Measurements from ENCODE around the gene ZNF839. TPM values are rescaled to one million over a fixed set of nuclear protein-coding genes. Genes with fewer than 3 reads are reported as not detected.

Gene ZNF839
- total and polyA plus RNA-seq, 12 donors, result 7.4 to 28.2 (median 14.5) TPM

DNA sequence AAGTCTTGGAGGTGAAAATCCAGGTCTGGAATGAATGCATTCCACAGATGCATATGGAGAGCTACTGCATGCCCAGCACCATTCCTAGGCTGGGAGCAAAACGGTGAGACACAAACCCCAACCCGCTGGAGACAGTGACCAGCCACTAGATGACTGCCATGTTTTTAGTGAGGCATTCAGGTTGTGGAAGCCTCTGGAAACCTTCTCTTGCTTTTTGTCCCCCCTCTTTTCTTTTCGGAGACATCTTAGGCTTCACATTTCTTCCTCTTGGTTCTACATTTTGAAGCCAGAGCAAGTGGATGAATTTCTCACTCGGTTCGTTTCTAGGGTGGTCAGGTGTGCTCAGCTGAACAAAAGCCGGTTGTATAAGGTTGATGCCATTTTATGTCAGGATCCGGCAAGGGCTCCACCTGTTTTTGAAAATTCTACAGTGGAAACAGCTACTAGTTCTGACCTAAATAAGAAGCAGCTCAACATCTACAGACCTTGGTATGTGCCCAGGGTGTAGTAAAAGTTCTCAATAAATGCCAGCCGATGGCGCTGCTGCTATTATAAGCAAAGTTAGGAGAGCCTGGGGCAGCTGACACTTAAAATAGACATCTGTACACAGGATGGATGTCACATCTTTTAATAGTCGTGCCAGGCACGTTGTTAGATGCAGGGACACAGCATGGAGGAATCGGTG is 1.8 kb upstream of the ZNF839 start:
- no peaks in the 10 kb centered on the region for H3K27me3 ChIP-seq
- no peaks in the 10 kb centered on the region for H3K36me3 ChIP-seq (replicated peaks in 1 of 2)
- WGBS, 4 donors, result 45 to 62% (median 50%) methylated on average over 12 of the region's 12 CpGs
- peak in 4 of 7 donors; percentile 24 to 68 (median 42) for DNase-seq
- peak overlapping the region in 3 of 4 donors; percentile 23 to 52 (median 34) for H3K4me3 ChIP-seq
- peaks cover 6 to 49% of the 10 kb centered on the region in 2 donors for H3K4me1 ChIP-seq (replicated peaks in 1 of 2)
- no peaks in the 10 kb centered on the region for H3K9me3 ChIP-seq (replicated peaks in 1 of 3)
- peak overlapping the region; percentile 65 to 85 (median 79) for H3K27ac ChIP-seq
- TF ChIP-seq, protein P1, sequence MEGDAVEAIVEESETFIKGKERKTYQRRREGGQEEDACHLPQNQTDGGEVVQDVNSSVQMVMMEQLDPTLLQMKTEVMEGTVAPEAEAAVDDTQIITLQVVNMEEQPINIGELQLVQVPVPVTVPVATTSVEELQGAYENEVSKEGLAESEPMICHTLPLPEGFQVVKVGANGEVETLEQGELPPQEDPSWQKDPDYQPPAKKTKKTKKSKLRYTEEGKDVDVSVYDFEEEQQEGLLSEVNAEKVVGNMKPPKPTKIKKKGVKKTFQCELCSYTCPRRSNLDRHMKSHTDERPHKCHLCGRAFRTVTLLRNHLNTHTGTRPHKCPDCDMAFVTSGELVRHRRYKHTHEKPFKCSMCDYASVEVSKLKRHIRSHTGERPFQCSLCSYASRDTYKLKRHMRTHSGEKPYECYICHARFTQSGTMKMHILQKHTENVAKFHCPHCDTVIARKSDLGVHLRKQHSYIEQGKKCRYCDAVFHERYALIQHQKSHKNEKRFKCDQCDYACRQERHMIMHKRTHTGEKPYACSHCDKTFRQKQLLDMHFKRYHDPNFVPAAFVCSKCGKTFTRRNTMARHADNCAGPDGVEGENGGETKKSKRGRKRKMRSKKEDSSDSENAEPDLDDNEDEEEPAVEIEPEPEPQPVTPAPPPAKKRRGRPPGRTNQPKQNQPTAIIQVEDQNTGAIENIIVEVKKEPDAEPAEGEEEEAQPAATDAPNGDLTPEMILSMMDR (IDR thresholded peaks at IDR 0.05), result no peak
- no peak for TF ChIP-seq POLR2A (IDR thresholded peaks at IDR 0.05)
- intact Hi-C loops (cut with DNase I), result no loop called here

DNA sequence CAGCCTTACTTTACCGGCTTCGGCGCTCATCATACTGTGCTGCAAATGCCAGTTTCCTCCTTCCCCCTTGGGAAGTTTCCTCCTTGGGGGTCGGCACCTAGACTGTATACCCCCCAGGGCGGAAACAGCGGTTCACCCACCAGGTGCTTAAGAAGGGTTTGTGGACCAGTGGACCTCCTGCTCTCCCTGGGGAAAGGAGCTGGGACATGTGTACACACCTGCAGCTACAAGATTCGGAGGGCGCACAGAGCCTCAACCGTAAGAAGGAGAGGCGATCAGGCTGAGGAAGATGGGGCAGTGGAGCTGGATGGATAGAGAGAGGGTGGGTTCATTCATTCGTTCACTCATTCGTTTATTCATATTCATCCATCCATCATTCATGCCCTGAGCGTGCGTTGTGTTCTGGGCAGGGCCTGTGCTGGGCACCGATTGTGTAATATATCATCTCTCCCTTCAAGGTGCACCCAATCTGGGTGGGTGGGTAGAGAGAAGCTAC is 717 bp upstream of the ZNF839 start:
- peak overlapping the region in 2 of 4 donors; percentile 60 to 82 for H3K4me3 ChIP-seq
- peak overlapping the region in 4 of 5 donors; percentile 90 to 98 (median 92) for H3K27ac ChIP-seq
- no peaks in the 10 kb centered on the region for H3K36me3 ChIP-seq (replicated peaks in 1 of 2)
- H3K9me3 ChIP-seq (replicated peaks in 1 of 3), result no peaks in the 10 kb centered on the region
- DNase-seq, result peak in 3 of 7 donors; percentile 30 to 44 (median 36)
- intact Hi-C loops (cut with DNase I), result no loop called here
- H3K4me1 ChIP-seq (replicated peaks in 1 of 2), result peaks cover 6 to 43% of the 10 kb centered on the region in 2 donors
- TF ChIP-seq, protein P1 (IDR thresholded peaks at IDR 0.05), result no peak
- TF ChIP-seq POLR2A (IDR thresholded peaks at IDR 0.05), result no peak
- WGBS, 4 donors, result 63 to 67% (median 63%) methylated on average over 15 of the region's 15 CpGs
- H3K27me3 ChIP-seq, result no peaks in the 10 kb centered on the region

DNA sequence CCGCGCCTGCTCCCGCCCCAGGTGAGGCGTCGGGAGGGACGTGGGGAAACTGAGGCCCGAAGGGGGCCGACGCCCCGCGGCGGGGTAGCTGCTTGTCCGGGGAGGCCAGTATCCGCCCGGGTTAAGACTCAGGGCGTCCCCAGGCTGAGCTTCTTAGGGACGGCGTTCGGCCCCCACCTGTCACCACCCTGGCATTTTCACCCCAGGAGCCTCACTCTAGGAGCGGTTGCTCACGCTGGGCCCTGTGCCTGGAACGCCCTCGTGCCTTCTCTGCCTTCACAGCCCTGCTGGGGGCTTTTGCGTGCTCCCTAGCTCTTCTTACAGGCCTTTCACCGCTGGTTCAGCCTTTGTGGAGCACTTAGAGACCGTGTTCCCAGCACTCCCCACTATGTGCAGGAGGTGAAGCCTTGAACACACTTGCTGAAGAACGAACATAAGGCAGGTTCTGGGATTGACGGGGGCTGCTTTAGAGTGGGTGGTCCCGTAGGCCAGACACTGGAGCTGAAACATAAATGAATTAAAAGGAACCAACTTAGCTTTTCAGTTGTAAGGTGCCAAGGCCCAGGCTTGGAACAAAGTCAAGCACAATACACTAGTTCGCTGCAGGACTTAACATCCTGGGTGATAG is 601 bp downstream of the ZNF839 start:
- Histone ChIP-seq H3K4me1 (replicated peaks in 1 of 2) (peaks cover 6 to 39% of the 10 kb centered on the region in 2 donors), H3K36me3 (replicated peaks in 1 of 2) (no peaks in the 10 kb centered on the region), H3K9me3 (replicated peaks in 1 of 3) (no peaks in the 10 kb centered on the region), H3K27me3 (no peaks in the 10 kb centered on the region), H3K27ac (peak overlapping the region; percentile 69 to 98 (median 92)), H3K4me3 (peak overlapping the region; percentile 4 to 82 (median 53))
- intact Hi-C loops (cut with DNase I), result loop anchor here in 1 of 2 donors (10.0 kb wide), 1 partner anchor 195 kb away; no protein-coding TSS in a partner anchor
- TF ChIP-seq POLR2A (IDR thresholded peaks at IDR 0.05), result peak; percentile 8 to 46
- TF ChIP-seq, protein P1 (IDR thresholded peaks at IDR 0.05), result no peak
- peak; percentile 64 to 77 (median 70) for DNase-seq
- 5 to 20% (median 11%) methylated on average over 10 to 30 of the region's 30 CpGs for WGBS, 4 donors

Measured in adrenal gland (tissue), 12 donors.